Measurements from ENCODE around the gene PIGU.

PIGU gene

GRCh38 chr20:34511891-34512265 lies 165.0 kb downstream of the PIGU start:
- H3K27ac ChIP-seq: peak overlapping the region; percentile 24; the same call in 1 of the 2 replicates
- TF ChIP-seq ZFX (IDR thresholded peaks at IDR 0.05; ENCODE audit: borderline replicate concordance): no peak
- no peak for TF ChIP-seq CTCF (IDR thresholded peaks at IDR 0.05)

GRCh38 chr20:34510575-34510974 lies 166.3 kb downstream of the PIGU start:
- H3K27ac ChIP-seq: no peak overlapping the region
- TF ChIP-seq ZFX (IDR thresholded peaks at IDR 0.05; ENCODE audit: borderline replicate concordance) (no peak), CTCF (IDR thresholded peaks at IDR 0.05) (no peak)
